K562 treated with DMSO at 1 percent for 48 hours (cell line): ENCODE measurements around the gene RASL12. TPM values are rescaled to one million over a fixed set of nuclear protein-coding genes. Genes with fewer than 3 reads are reported as not detected.

ENCODE experiments used
- total RNA-seq: library from RNA; unstranded; fragments of 300-600 nt; gene quantifications from 2 replicates; pipeline ENCODE4 v1.2.3, GENCODE V29; 2022; ENCODE audit warnings: low replicate concordance; ENCODE audit errors: extremely low read depth

Gene RASL12, protein sequence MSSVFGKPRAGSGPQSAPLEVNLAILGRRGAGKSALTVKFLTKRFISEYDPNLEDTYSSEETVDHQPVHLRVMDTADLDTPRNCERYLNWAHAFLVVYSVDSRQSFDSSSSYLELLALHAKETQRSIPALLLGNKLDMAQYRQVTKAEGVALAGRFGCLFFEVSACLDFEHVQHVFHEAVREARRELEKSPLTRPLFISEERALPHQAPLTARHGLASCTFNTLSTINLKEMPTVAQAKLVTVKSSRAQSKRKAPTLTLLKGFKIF
- total RNA-seq = not detected in 2 replicates

DNA sequence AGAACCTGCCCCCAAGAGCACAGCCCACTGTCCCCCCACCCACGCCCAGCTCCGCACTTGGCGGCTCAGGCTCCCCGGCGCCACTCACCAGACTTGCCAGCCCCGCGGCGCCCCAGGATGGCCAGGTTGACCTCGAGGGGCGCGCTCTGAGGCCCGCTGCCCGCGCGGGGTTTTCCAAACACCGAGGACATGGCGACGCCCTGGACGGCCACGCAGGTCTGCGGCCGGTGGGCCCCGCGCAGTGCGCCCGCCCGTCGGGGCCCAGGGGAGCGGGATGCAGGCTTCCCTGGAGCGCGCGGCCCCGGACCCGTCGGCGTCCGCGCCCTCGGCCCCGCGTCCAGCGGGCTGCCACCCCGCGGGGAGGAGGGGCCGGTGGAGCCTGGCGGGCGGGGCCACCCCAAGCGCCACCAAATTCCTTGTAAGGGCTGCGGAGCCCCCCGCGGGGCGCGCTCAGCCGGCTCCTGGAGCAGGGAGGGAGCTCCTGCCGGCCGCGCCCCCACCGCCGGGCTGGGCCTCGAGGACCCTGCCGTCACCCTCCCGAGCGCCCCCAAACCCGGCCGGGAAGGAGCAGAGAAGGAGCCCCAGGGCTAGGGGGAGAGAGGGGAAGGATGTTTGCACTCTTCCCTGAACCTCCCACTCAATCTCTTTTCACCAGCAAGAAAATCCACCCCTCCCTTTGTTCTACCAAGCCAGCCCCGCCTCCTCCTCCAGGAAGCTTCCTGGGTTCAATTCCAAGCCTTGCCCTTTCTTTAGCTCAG lies at the start of gene RASL12:
Gene RASL12, minus strand, starts transcription at position 347 of the 758 bp plus-strand sequence. Its CDS starts 156 bp downstream, at position 191.

DNA sequence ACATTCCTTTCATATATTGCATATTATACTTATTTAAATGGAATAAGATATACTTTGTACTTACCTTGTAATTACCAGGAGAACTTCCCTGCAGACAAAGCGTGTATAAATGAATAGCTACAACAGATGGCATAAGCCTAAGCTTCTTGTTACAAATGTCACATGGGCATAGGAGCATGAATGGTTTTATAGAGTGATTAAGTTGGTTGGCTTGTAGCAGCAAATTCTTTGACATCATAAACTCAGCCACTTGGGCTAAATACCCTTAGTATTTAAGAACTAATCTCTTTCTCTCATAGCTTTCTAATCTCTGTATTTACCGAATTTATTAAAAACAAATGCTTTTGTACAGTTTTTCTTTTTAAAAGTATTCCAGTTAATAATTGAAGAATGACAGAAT lies 47.3 kb upstream of the RASL12 start, which contains the start of gene UBAP1L:
Gene UBAP1L, minus strand, starts transcription at position 115 of the 400 bp plus-strand sequence. CDS start 8,985 bp downstream, outside the sequence.

DNA sequence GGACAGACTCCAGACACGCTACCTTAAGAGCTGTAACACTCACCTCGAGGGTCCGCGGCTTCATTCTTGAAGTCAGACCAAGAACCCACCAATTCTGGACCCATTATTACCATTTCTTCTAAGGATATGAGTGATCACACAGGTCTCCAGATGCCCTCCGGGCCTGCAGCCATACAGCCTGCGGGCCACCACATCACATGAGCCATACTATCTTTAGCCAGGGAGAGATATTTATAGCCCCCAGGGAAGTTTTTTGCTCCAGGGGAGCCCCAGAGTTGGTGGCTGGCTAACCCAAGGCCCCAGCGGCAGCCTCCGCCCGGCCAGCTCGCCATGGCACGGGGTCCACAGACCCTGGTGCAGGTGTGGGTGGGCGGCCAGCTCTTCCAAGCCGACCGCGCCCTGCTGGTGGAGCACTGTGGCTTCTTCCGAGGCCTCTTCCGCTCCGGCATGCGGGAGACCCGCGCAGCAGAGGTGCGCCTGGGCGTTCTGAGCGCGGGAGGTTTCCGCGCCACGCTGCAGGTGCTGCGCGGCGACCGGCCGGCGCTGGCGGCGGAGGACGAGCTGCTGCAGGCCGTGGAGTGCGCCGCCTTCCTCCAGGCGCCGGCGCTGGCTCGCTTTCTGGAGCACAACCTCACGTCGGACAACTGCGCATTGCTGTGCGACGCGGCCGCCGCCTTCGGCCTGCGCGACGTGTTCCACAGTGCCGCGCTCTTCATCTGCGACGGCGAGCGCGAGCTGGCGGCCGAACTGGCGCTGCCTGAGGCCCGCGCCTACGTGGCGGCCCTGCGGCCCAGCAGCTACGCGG lies 8.9 kb upstream of the RASL12 start, which contains the start of gene KBTBD13:
Gene KBTBD13, plus strand, starts transcription at position 261 of the 805 bp plus-strand sequence. Its CDS starts 70 bp downstream, at position 331.

DNA sequence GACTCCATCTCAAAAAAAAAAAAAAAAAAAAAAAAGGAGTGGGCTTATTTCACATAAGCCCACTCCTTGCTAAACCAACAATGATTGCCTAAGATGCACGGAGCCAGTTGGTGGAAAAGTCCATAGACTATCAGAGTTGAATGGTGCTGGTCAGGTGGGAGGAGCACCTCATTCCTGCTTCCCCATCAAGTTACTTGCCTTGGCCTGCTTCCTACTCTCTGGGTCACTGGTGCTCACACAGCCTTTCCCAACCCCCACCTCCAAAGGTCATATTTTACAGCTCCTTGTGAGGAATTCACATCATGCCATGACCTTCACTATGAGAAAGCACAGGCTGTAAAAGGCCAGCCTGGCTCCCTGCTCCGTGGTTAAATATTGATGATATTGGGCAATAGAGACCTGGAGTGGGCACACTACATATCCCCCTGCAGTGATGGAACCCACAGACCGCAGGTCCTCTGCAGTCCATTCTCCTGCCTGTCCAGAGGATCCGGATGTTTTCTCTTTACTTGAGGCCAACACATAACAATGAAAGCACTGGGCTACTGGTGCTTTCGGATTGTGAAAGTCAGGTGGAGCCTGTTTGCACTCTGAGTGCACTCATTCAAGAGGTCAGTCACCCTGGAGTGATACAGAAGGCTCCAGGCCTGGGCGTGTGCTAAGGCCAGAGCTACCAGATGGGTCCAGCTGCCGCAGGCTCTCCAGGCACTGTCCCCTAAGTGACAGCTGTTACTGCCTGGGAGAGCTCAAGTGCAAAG lies 22.9 kb downstream of the RASL12 start, which contains the start of gene SLC51B:
Gene SLC51B, plus strand, starts transcription at position 664 of the 758 bp plus-strand sequence. CDS start 4,618 bp downstream, outside the sequence.

DNA sequence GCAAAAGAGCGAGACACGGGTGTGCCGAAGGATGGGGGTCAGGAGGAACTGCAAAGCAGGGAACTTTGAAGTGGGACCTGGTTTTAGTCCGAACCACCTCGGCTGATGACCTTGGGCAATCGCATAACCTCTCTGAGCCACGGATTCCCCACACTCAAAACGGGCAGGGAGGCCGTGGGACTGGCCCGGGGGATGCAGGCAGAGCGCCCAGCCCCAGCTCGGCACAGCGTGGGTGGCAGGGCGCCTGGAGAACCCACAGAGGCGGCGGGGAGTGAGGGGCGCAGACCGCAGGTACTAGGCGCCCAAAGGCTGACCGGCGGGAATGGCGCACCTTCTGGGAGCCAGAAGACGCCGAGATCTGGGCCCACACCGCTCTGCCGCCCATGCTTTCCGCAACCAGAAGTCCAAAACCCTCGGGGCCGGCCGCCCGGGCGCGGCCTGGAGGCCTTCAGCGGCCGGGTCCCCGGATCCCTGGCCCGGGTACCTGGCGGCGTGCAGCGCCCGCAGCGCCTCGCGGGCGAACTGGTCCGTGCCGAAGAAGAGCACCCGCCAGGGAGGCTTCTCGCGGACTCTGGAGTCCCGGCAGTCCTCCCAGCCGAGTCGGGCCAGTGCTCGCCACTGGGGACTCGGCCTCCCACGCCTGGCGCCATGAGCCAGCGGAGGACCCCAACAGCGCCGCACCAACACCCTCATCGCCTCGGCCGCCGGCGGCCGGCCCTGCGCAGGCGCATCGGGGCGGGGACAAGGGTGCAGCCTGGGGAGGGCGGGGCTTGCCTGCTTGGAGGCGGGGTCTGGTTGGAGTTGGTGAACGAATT lies 38.7 kb downstream of the RASL12 start, which contains the start of gene MTFMT:
Gene MTFMT, minus strand, starts transcription at position 719 of the 815 bp plus-strand sequence. Its CDS starts 26 bp downstream, at position 693.

Other genes starting within 250 kb of the RASL12 start
- not detected in 2 replicates for gene PIF1, start 242.3 kb downstream of the RASL12 start, total RNA-seq
- not detected in 2 replicates for gene PLEKHO2, start 226.1 kb downstream of the RASL12 start, total RNA-seq
- not detected in 2 replicates for gene ANKDD1A, start 156.1 kb downstream of the RASL12 start, total RNA-seq
- not detected in 2 replicates for gene SPG21, start 78.1 kb downstream of the RASL12 start, total RNA-seq
- not detected in 2 replicates for gene MTFMT, start 38.4 kb downstream of the RASL12 start, total RNA-seq
- gene SLC51B, start 22.6 kb downstream of the RASL12 start, total RNA-seq = not detected in 2 replicates
- gene KBTBD13, start 8.8 kb upstream of the RASL12 start, total RNA-seq = not detected in 2 replicates
- gene UBAP1L, start 47.2 kb upstream of the RASL12 start, total RNA-seq = not detected in 2 replicates
- gene PDCD7, start 65.8 kb upstream of the RASL12 start, total RNA-seq = not detected in 2 replicates
- not detected in 2 replicates for gene CLPX, start 117.4 kb upstream of the RASL12 start, total RNA-seq
- not detected in 2 replicates for gene CILP, start 143.5 kb upstream of the RASL12 start, total RNA-seq
- gene PARP16, start 218.9 kb upstream of the RASL12 start, total RNA-seq = not detected in 2 replicates
- gene RNU5A-1, start 228.1 kb upstream of the RASL12 start, total RNA-seq = not detected in 2 replicates
- not detected in 2 replicates for gene RNU5B-1, start 236.7 kb upstream of the RASL12 start, total RNA-seq